ENCODE results near the gene NLRC4.
"Not testable (repeated sequence)": the region's sequence is repeated elsewhere in the genome, so short reads cannot be mapped to it uniquely, and the experiment has no call there.

NLRC4 gene

DNA sequence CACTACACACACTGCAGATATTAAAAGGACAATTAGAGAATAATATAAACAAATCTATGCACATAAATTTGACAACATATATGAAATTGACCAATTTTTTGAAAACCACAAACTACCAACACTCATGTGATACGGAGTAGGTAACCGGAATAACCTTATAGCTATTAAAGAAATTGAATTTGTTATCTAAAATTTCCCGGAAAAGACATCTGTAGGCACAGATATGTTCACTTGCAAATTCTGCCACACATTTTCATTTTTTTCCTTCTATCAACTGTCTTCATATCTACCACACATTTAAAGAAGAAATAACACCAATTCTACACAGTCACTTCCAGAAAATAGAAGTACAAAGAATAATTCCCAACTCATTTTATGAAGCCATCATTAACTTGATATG, 22.4 kb downstream of the NLRC4 start:
- no peak for DNase-seq (ENCODE audit: low read depth)

DNA sequence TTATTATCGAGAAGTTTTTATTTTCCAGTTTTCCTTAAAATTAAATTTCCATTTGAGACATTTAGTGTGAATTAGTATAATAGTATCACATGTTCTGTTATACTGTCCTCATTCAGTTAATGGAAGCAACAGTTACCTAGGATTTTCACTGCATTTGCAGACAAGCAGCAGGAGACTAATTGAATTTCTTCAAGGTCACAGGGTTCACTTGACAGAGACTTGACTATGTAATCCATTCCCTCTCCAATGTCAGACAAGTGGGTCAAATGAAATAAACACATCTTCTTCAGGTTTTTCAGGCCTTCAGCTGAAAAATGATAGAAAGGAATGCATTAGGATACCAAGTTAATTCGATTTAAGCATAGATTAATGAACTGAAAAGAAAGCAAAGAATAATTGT, 26.7 kb downstream of the NLRC4 start:
- no peak for DNase-seq (ENCODE audit: low read depth)

DNA sequence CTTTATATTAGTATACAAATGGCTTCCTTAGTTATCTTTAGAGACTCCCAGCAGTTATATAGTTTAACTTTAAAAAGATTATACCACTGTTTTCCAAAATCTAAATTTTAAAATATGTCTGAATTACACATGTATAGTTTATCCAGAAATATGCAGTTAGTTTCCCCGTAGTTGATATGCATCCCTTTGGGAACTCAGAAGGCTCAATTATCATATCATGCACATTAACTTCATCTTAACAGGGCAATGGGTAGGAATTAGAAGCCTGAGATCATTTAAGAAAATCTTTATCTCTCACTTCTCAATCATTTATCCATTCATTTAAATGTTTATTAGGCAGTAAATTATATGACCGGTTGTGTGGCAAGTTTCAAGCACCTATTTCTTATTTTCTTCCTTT, 27.2 kb downstream of the NLRC4 start:
- DNase-seq (ENCODE audit: low read depth): no peak

DNA sequence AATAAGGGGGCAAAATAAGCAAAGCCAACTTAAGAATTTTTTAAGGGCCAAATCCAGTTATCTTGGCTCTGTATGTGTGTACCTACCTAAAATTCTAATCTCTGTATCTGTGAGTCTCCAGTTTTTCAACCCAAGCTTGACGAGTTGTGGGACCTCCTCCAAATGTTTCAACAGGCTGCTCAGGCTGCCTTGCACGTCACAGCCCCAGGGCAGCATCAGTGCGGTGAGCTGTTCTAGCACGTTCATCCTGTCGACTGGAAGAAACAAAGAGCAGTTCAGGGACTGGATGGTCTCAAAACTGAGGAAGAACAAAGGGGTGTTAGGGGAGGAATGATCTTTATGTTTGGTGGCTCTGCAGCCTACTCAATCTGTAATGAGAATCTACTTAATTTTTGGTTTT, 29.4 kb downstream of the NLRC4 start:
- DNase-seq (ENCODE audit: low read depth): no peak

DNA sequence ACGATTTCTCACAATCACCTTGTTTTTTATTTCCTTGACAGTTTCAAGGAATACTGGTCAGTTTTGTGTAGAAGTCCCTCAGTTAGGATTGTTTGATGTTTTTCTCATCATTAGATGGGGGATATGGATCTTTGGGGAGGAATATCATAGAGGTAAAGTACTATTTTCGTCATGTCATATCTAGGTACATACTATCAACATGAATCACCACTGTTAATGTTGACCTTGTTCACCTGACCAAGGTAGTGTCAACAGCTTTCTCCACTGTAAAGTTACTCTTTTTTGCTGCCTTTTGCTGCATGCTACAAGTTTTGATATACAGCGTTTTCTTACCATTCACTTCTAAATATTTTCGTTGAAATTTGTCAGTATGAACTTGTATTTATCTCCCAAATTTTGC, 32.7 kb downstream of the NLRC4 start:
- no peak for DNase-seq (ENCODE audit: low read depth)

DNA sequence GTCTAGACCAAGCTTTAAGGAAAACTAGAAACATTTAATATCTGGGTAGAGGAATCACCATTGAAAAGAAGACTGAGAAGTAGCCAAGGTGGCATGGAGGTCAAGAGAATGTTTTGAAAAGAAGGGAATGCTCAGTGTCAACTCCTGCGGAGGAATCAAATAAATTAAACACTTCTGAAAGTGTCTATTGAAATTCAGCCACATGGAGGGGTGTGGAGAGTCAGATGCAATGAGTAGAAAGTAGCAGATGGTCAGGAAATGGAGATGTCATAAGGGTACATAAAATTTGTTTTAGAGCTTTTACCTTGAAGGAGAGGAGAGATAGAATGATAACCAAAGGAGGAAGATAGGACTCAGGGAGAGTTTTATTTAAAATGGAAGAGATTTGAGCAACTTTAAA, 35.1 kb downstream of the NLRC4 start:
- no peak for DNase-seq (ENCODE audit: low read depth)

DNA sequence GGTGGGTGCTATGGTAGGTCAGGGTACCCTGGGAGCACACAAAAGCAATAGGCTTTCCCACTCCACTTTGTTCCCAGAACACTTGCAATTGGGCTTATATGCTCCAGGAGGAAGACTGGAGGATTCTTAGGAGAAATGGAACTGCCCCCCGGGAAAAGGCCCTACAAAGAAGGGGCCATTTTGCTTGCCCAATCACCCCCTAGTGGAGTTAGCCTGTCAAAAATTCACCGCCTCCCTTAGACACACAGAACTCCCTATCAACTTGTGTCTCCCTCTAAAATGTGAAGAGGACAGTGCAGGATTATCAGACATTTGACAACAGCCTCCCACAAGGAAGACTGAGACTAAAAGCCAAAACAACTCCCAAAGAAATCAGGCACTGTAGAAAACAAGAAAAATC, 36.5 kb downstream of the NLRC4 start:
- no peak for DNase-seq (ENCODE audit: low read depth)

DNA sequence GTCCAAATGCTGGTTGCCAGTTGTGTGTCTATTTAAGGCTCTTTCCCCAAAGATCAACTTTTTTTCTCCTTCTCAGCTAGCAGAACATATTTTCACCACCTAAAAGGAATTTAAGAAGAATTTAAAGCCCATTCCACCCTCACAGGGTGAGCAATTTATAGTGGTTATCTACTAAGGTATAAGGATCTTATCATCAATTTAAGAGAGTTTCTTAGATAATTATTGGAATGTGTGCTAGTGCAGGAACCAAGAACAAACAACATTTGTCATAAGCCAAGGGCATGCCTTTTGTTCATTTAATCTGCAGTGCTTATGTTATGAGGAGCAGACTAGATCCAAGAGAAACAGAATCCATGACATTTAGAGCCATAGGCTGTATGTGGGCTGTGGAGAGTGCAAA, 37.2 kb downstream of the NLRC4 start:
- DNase-seq (ENCODE audit: low read depth): no peak

DNA sequence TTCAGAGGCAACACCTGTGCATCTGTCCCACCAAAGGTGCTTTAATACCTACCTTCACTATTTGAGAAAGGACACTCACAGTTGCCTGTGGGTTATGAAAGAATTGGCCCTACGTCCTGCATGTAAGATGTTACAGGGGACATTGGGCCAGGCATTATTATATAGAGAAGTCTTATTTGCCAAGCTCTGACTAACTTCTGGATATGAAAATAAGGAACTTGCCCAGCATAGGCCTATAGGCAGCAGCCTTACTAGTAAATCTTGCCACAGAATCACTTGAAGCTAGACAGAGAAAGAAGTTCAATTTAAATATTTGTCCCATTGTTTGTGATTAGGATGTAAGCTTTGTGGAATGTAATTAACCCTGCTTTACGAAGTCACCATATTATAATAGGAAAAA, 41.7 kb downstream of the NLRC4 start:
- no peak for DNase-seq (ENCODE audit: low read depth)

DNA sequence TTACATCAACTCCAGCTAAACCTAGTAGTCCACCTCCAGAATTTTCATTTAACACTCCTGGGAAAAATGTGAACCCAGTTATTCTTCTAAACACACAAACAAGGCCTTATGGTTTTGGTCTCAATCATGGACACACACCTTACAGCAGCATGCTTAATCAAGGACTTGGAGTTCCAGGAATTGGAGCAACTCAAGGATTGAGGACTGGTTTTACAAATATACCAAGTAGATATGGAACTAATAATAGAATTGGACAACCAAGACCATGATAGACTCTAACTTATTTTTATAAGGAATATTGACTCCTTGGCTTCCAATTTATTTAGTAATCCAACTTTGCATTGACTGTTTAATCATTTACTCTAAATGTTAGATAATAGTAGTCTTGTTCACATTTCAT, 44.2 kb downstream of the NLRC4 start:
- no peak for DNase-seq (ENCODE audit: low read depth)

DNA sequence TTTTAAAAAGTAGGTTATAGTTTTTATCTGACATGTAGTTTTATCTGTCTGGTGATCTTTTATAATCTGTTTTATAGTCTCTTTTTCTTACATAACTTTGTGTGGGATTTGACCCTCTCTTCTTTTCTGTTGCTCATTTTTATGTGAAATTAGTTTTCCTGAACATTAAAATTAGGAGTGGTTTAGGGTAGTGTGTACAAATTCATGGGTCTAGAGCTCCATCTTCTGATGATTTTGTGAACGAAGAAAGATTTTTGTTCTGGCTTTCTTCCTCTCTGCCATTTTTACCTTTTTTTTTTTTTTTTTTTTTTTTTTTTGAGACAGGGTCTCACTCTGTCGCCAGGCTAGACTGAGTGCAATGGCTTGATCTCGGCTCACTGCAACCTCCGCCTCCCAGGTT, 52.4 kb downstream of the NLRC4 start:
- DNase-seq (ENCODE audit: low read depth): no peak

DNA sequence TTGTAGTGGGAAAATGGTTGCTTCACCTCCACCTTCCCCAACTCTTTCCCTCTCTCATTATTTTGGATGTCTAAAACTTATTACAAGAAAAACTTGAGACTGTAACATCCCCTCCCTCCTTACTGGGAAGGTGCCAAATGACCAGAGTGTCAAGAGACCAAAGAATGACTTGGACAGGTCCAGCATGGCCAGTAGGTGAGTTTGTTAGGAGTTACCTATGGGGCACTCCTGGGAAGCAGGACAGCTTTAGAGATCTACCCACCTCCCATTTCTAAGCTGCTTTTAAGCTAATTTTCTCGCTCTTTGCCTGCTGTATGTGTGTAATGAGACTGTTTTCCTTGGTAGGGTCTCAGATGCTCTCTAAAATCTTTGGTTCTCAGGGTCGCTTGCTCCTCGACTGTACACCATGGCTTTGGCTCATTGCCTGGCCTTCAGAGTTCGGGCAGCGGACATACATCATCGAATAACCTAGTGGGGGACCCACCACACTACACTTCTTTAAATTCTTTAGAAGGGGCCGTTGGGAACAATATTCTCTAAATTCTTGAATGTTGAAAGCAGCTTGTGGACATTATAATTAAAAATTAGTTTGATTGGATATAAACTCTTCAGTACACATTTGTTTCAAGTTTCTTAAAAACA, 53.8 kb downstream of the NLRC4 start:
- no peak for DNase-seq (ENCODE audit: low read depth)

DNA sequence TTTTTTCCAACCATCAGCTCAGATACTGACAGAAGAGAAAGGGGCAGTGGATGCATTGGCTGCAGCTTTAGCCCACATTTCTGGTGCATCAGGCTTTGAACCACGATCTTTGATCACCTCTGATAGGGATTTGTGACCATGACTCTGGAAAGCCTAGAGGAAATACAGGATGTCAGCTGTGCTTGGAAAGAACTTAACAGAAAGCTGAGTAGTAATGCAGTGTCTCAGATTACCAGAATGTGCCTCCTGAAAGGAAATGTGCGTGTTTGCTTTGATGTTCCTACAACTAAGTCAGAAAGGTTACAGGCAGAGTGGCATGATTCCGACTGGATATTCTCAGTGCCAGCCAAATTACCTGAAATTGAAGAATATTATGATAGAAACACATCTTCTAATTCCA, 61.3 kb downstream of the NLRC4 start:
- not testable (repeated sequence) for DNase-seq (ENCODE audit: low read depth)

DNA sequence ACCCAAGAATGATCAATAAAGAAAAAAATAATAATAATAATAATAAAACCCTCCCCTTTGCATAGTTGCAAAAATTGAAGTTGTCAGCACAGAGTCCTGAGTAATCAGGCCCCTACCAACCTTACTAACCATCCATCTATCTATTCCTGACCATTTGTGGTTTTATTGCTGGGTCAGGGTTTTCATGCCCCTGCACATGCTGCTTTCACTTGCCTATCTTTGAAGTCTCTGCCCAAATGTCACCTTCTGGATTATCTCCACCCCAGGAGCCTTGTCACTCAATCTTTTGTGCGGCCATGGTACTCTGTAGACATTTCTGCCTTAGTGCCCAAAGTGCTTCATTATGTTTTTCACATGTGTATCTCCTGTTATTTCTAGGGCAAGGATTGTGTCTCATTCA, 63.9 kb downstream of the NLRC4 start:
- no peak for DNase-seq (ENCODE audit: low read depth)

DNA sequence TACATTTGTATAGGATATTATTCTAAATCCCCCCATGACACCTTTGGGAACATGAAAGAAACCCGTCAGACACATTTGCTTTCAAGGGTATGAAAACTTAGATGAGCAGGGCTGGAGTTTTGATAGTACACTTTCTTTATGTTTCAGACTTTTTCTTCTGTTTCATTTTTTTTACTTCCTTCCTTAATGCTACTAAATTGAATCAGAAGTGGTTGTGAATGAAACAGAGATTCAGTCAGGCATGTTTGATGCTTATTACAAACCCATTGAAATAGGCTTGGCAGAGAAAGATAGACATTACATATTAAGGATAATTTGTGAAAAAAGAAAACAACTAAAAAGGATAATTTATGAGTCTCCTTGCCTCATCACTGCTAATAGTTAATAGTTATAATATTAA, 72.3 kb downstream of the NLRC4 start:
- no peak for DNase-seq (ENCODE audit: low read depth)

DNA sequence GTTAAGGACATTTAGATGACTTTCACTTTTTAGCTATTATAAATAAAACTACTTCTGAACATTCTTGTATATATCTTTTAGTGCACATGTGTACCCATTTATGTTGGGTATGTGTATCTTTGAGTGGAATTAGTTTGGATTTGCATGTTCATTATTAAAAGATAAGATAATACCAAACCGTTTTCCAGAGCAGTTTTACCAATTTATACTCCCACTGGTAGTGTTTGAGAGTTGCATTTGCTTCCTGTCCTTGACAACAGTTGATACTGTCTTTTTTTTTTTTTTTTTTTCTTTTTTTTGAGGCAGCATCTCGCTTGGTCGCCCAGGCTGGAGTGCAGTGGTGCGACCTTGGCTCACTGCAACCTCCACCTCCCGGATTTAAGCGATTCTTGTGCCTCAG, 75.7 kb downstream of the NLRC4 start:
- no peak for DNase-seq (ENCODE audit: low read depth)

DNA sequence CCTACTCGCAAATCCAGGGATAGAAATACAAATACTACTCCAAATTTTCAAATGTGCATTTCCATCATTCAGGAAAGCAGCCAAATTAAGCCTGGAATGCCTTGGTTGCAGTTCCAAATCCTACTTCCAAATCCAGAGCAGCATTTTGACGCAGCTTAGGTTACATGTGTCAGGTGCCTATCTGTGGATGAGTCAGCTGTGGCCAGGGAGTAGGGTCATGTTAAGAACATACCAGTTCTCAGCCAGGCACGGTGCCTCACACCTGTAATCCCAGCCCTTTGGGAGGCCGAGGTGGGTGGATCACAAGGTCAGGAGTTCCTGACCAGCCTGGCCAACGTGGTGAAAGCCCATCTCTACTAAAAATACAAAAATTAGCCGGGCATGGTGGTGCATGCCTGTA, 82.0 kb downstream of the NLRC4 start:
- no peak for DNase-seq (ENCODE audit: low read depth)
